NCI-H146 treated with DMSO at 0.1 percent for 48 hours (cell line): ENCODE results near the gene CCDC43.
"Not testable (repeated sequence)": the region's sequence is repeated elsewhere in the genome, so short reads cannot be mapped to it uniquely, and the experiment has no call there.

Experiments used
- DNase-seq: peaks from one replicate; lab custom pipeline; 2025; ENCODE audit not compliant: unreplicated experiment; lab: John Stamatoyannopoulos, UW

Gene CCDC43

DNA sequence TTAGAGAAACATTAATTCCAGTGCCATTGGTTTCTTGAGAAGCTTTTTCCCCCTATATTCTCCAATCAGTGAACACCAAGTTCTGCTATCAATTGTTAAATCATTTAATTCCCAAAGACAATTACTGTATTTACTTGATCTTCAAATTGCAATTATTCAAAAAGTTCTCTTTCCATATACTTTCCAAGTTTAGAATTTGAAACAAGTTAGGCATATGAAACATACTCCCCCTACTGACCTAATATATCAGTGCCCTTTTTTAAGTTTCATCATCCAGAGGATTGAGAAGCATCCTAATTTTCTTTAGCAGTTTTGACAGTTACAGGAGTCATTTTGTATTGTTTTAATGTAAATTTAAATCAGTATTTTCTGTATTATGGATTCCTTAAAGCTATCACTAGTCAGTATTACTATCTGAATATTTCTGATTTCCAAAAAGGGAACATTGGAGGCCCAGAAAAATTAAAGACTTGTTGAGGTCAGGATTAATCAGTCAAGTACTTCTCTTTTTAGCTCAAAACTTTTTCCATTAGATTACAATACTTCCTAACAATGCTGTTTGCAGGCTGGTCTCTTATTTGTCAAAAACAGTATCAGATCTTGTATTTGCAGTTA, 17.0 kb downstream of the CCDC43 start:
- DNase-seq = peak; percentile 13

DNA sequence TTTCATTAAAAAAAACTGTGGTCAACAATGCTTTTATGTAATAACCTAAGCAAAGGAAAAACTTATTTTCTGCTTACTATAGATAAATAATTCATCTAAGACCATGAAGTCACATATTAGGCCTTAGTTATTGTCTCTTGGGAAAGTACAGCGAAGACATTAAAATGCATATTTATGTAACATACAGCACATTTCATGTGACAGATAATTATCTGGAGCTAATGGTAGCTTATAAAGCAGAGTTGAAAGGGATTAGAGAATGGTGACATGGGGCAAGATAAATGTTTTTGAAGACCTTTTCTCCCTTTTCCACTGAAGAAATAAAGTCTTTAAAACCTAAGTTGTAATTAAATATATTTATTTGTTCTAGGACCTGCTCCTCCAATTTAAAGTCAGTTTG, 23.6 kb downstream of the CCDC43 start:
- no peak for DNase-seq

GRCh38 chr17:44664867-44665266, 24.7 kb downstream of the CCDC43 start:
- DNase-seq = no peak

- no peak for DNase-seq
Observed at GRCh38 chr17:44663095-44663494, 26.5 kb downstream of the CCDC43 start.

DNA sequence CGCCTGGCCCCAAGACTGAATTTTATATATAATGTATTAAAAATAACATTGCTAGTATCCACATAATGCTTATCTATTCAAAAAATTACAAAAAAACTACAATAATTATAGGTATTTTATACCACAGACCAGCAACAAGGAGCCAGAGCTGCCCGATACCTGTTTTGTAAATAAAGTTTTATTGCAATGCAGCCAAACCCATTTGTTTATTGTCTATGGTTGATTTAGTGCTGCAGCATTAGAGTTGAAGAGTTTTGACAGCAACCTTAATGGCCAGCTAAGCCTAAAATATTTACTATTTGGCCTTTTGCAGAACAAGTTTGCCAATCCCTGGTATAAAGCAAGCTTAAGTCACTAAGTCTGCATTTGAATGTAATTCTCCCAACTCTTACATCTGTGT, 27.7 kb downstream of the CCDC43 start:
- DNase-seq = no peak

DNA sequence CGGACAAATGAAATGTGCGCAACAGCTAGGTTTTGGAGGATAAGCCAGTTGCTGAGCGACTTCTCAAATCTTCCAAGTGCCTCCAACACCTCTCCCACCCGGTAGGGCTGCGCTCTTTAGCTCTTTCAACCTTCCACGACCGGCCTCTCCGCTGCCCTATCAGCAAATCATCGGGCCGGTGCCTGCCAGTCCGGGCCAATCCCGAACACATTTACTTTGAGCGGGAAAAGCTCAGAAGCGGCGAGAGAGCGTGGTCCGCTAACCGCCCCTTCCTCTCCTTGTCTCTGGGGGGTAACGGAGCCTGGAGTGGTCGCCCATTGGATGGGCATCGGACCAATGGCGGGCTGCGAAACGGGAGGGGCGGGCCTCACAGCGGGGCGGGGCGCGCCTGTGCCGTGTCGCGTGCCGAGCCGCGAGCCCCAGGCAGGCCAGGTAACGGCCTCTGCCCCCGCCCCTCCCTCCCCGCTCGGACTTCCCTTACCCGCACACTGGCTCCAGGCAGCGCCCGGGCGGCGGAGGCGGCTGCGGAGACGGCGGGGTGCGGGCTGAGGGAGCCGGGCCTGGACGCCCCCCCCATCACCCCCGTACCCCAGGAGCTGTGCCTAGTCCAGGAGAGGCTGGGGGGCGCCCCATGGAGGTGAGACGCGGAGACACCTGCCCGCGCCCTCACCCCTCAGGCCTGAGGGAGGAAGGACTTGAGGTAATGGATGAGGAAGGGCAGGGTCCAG, 33.4 kb downstream of the CCDC43 start, which contains the start of gene MEIOC:
Gene MEIOC, plus strand, starts transcription at position 486 of the 728 bp plus-strand sequence. Its CDS starts 146 bp downstream, at position 632.
- peak; percentile 64 for DNase-seq

- DNase-seq = no peak
Observed at GRCh38 chr17:44653954-44654353, 35.6 kb downstream of the CCDC43 start.

- DNase-seq = no peak
Observed at GRCh38 chr17:44653384-44653783, 36.2 kb downstream of the CCDC43 start.

DNA sequence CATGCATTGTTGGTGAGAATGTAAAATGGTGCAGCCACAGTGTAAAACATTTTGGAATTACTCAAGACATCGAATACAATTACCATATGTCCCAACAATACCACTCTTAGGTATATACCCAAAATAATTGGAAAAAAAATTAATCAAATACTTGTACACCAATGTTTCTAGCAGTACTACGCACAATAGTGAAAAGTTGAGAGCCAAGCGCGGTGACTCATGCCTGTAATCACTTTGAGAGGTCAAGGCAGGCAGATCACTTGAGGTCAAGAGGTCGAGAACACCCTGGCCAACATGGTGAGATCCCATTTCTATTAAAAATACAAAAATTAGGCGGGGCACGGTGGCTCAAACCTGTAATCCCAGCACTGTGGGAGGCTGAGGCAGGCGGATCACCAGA, 36.8 kb downstream of the CCDC43 start:
- DNase-seq = no peak

GRCh38 chr17:44651228-44651627, 38.3 kb downstream of the CCDC43 start:
- no peak for DNase-seq

DNA sequence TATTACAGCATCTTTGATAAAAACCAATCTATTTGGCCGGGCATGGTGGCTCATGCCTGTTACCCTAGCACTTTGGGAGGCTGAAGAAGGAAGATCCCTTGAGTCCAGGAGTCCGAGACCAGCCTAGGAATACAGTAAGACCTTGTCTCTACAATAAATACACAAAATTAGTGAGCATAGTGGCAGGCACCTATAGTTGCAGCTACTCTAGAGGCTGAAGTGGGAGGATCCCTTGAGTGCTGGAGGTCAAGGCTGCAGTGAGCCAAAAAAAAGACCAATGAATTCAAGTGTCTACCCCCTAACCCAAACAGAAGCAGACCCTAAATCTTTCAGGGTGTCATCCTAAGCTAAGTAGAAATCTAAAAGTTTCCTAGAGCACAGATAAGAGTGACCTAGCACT, 40.6 kb downstream of the CCDC43 start:
- DNase-seq = no peak

DNA sequence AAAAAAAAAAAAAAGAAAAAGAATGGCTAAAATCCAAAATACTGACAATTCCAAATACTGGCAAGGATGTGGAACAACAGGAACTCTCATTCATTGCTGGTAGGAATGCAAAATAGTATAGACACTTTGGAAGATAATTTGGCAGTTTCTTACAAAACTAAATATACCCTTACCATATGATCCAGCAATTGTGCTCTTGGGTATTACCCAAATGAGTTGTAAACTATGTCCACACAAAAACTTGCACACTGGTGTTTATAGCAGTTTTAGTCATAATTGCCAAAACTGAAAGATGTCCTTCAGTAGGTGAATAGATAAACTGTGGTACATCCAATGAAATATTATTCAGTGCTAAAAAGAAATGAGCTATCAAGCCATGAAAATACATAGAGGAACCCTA, 41.8 kb downstream of the CCDC43 start:
- no peak for DNase-seq

GRCh38 chr17:44646280-44646679, 43.3 kb downstream of the CCDC43 start:
- DNase-seq = no peak

DNA sequence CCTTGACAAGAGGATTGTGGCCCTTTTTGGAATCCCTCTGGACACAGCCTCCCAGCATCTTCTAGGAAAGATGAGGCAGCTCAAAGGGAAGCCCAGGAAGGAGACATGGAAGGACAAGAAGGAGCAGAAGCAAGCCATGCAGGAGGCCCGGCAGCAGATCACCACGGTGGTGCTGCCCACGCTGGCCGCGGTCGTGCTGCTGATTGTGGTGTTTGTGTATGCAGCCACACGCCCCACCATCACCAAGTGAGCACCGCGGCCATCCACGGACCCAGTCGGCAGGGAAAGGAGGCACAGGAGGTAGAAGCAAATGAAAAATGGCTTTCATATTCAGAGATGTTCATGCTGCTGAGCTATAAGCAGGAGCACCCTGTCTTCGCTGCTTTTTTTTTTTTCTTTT, 44.2 kb downstream of the CCDC43 start:
- no peak for DNase-seq

DNA sequence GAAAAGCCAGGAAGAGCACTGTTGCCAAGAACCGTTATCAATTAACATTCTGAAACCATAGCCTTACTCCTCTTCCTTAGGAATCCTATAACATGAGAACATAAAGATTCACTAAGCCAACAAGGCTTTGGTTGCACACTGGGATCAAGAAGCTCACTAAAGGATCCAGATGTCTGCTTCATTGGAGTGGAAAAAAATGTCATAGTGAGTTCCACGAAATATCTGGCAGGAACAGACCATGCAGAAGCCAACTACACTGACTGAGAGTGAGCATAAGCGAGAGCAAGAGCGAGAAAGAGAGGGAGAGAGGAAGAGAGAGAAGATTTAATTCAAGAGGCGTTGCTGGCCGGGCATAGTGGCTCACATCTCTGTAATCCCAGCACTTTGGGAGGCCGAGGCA, 46.7 kb downstream of the CCDC43 start:
- DNase-seq = no peak

DNA sequence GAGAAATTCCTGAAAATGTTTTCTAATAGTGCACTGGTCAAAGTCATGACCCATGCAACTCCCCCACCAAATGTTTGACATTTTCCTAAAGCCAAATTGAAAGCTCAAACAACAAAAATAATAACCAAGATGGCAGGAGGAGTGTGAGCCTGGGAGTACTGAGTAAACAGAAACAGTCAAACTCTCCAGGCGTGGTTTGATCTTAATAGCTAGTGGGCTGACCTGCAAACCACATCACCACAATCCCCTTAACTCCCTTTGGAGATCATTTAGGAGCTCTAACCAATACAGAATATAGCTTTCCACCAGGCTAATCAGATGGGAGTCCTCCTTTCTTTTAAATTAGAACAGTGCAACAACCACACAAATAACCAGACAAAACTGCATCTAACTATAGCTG, 52.5 kb downstream of the CCDC43 start:
- DNase-seq = no peak

DNA sequence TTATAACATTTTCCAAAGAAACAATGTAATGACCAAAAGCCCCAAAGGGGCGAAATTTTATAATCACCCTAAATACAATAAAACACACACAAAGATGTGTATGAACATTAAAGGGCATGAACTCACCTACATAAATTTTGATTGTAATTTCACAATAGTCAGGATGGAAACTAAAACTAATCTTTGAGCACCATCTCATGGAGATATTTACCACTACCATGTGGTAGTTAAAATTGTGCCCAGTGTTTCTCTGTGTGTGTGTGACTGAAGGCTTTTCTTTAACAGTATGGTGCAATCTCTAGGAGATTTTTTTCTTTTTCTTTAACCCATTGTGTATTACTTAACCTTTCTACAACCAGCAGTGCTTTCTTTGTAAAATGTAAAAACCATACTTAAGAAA, 53.0 kb downstream of the CCDC43 start:
- no peak for DNase-seq

DNA sequence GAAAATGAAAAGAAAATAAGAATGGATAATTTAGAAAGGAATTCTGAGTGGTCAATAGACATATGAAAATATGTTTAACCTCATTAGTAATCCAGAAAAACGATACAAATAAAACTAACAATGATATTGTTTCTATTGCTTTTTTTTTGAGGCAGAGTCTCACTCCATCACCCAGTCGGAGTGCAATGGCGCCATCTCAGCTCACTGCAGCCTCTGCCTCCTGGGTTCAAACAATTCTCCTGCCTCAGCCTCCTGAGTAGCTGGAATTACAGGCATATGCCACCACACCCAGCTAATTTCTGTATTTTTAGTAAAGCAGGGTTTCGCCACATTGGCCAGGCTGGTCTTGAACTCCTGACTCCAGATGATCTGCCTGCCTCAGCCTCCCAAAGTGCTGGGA, 55.2 kb downstream of the CCDC43 start:
- not testable (repeated sequence) for DNase-seq

DNA sequence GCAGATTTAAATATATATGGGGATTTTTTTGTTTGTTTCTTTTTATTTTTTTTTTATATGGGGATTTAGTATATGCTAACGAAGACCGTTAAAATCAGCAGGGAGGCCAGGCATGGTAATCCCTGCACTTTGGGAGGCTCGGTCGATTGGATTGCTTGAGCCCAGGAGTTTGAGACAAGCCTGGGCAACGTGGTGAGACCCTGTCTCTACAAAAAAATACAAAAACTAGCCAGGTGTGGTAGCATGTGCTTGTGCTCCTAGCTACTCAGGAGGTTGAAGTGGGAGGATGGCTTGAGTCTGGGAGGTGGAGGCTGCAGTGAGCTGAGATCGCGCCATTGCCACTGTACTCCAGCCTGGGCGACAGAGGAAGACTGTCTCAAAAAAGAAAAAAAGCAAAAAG, 55.6 kb downstream of the CCDC43 start:
- no peak for DNase-seq

DNA sequence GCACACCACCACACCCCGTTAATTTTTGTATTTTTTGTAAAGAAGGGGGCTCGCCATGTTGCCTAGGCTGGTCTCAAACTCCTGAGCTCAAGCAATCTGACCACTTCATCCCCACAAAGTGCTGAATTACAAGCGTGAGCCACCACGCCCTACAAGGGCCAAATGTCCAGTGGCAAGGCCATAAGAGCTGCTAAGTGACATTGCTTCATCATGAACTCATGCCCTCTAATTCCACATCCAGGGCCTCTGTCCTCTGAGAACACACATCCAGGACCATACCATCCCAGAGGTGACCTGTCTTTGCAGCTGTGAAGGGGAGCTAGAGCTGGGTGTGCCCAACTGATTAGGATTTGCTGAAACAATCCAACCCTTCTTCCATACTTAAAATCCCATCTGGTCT, 58.9 kb downstream of the CCDC43 start:
- no peak for DNase-seq

DNA sequence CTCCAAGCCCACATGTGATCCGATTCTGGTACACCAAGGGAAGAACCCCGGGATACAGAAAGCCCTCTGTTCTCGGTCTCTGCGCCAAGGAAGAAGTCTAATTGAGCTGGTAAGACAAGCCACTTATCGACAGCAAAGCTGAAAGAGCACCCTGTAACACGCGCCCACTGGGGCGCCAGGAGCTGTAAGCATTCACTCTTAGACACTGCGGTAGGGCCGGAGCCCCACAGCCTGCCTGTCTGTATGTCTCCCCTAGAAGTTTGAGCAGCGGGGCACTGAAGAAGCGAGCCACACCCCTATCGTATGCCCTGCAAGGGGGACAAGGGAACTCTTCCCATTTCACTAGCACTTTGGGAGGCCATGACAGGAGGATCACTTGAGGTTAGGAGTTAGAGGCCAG, 60.3 kb downstream of the CCDC43 start:
- DNase-seq = no peak

GRCh38 chr17:44628243-44629188, 61.1 kb downstream of the CCDC43 start:
- peak; percentile 90 for DNase-seq
